Activated T-helper 1 cell treated with Interleukin-2 at 50 U/mL for 16 hours (primary cell): ENCODE data around the gene SFT2D3.

Source experiments
- DNase-seq: peaks from one replicate; pipeline ENCODE4 v3.0.0-alpha.2; 2020; ENCODE audit warnings: low read depth

Gene SFT2D3

GRCh38 chr2:127707890-127708648, 6.8 kb downstream of the SFT2D3 start:
- no peak for DNase-seq

GRCh38 chr2:127709336-127709735, 8.0 kb downstream of the SFT2D3 start:
- no peak for DNase-seq

- no peak for DNase-seq
These were observed 11.7 kb downstream of the SFT2D3 start for GRCh38 chr2:127712999-127713398.

- no peak for DNase-seq
These were observed 12.3 kb downstream of the SFT2D3 start for GRCh38 chr2:127713562-127713961.

GRCh38 chr2:127715778-127716449, 14.6 kb downstream of the SFT2D3 start:
- DNase-seq = no peak

GRCh38 chr2:127718271-127718670, 17.0 kb downstream of the SFT2D3 start:
- DNase-seq = no peak

GRCh38 chr2:127719301-127720218, 18.3 kb downstream of the SFT2D3 start:
- no peak for DNase-seq

GRCh38 chr2:127721311-127721977, 20.1 kb downstream of the SFT2D3 start:
- no peak for DNase-seq

GRCh38 chr2:127721978-127722355, 20.7 kb downstream of the SFT2D3 start:
- no peak for DNase-seq

GRCh38 chr2:127722807-127723206, 21.5 kb downstream of the SFT2D3 start:
- no peak for DNase-seq

GRCh38 chr2:127726158-127726880, 25.0 kb downstream of the SFT2D3 start:
- DNase-seq = no peak

- DNase-seq = no peak
These were observed 32.0 kb downstream of the SFT2D3 start for GRCh38 chr2:127733113-127733815.

GRCh38 chr2:127733816-127734537, 32.7 kb downstream of the SFT2D3 start:
- no peak for DNase-seq

- DNase-seq = no peak
These were observed 33.7 kb downstream of the SFT2D3 start for GRCh38 chr2:127735044-127735443.

- no peak for DNase-seq
These were observed 34.5 kb downstream of the SFT2D3 start for GRCh38 chr2:127735537-127736399.

- DNase-seq = no peak
These were observed 36.6 kb downstream of the SFT2D3 start for GRCh38 chr2:127737892-127738291.

GRCh38 chr2:127739800-127740199, 38.5 kb downstream of the SFT2D3 start:
- no peak for DNase-seq

GRCh38 chr2:127740665-127741288, 39.5 kb downstream of the SFT2D3 start:
- DNase-seq = no peak
